ENCODE results near the gene CD300A.

CD300A gene

GRCh38 chr17:74431568-74432423 is 34.6 kb upstream of the CD300A start, which contains the start of gene GPRC5C:
TSS of gene GPRC5C (plus strand) at chr17:74432088. CDS start at chr17:74439777, 7,689 bp downstream.
- H4K20me1 ChIP-seq (ENCODE audit: insufficient read depth, low read length) = no peaks in the 10 kb centered on the region
- no peaks in the 10 kb centered on the region for H3K79me2 ChIP-seq (ENCODE audit: low read length)
- H2AFZ ChIP-seq (ENCODE audit: low read depth, low read length) = no peak within 1 kb of the TSS
- no peak within 1 kb of the TSS for H3K4me3 ChIP-seq (ENCODE audit: low read length)
- no peak for TF ChIP-seq CTCF (IDR thresholded peaks at IDR 0.05; ENCODE audit: low read depth, low read length)
- no peak for TF ChIP-seq EZH2phosphoT487 (IDR thresholded peaks at IDR 0.05; ENCODE audit: low read depth)
- no peaks in the 10 kb centered on the region for H3K9me3 ChIP-seq (ENCODE audit: insufficient read depth, low read length)
- H3K4me1 ChIP-seq (ENCODE audit: low read length) = no peaks in the 10 kb centered on the region
- H3K9ac ChIP-seq (ENCODE audit: low read length) = no peak within 1 kb of the TSS
- no peak within 1 kb of the TSS for H3K27ac ChIP-seq (ENCODE audit: low read length)
- no peaks in the 10 kb centered on the region for H3K27me3 ChIP-seq (ENCODE audit: low read depth, low read length)
- H3K36me3 ChIP-seq (replicated peaks; ENCODE audit: low read depth, low read length) = no peaks in the 10 kb centered on the region
- no peak within 1 kb of the TSS for H3K4me2 ChIP-seq (ENCODE audit: low read length)

- H3K4me1 ChIP-seq (ENCODE audit: low read length) = no peaks in the 10 kb centered on the region
- H3K36me3 ChIP-seq (replicated peaks; ENCODE audit: low read depth, low read length) = no peaks in the 10 kb centered on the region
- H2AFZ ChIP-seq (ENCODE audit: low read depth, low read length) = no peak overlapping the region
- no peak overlapping the region for H3K27ac ChIP-seq (ENCODE audit: low read length)
- no peak overlapping the region for H3K4me3 ChIP-seq (ENCODE audit: low read length)
- no peak overlapping the region for H3K9ac ChIP-seq (ENCODE audit: low read length)
- H3K9me3 ChIP-seq (ENCODE audit: insufficient read depth, low read length) = peaks cover 3% of the 10 kb centered on the region; the same call in 1 of the 2 replicates
- no peaks in the 10 kb centered on the region for H3K27me3 ChIP-seq (ENCODE audit: low read depth, low read length)
- no peaks in the 10 kb centered on the region for H4K20me1 ChIP-seq (ENCODE audit: insufficient read depth, low read length)
- no peak overlapping the region for H3K4me2 ChIP-seq (ENCODE audit: low read length)
- no peaks in the 10 kb centered on the region for H3K79me2 ChIP-seq (ENCODE audit: low read length)
- no peak for TF ChIP-seq CTCF (IDR thresholded peaks at IDR 0.05; ENCODE audit: low read depth, low read length)
- TF ChIP-seq EZH2phosphoT487 (IDR thresholded peaks at IDR 0.05; ENCODE audit: low read depth) = no peak
These were observed 34.1 kb upstream of the CD300A start for GRCh38 chr17:74432424-74432690.

GRCh38 chr17:74432766-74433391 is 33.6 kb upstream of the CD300A start:
- Histone ChIP-seq H3K27me3 (ENCODE audit: low read depth, low read length) (no peaks in the 10 kb centered on the region), H3K36me3 (replicated peaks; ENCODE audit: low read depth, low read length) (no peaks in the 10 kb centered on the region), H3K4me3 (ENCODE audit: low read length) (no peak overlapping the region), H4K20me1 (ENCODE audit: insufficient read depth, low read length) (no peaks in the 10 kb centered on the region), H2AFZ (ENCODE audit: low read depth, low read length) (no peak overlapping the region), H3K9me3 (ENCODE audit: insufficient read depth, low read length) (peaks cover 8% of the 10 kb centered on the region; the same call in 1 of the 2 replicates), H3K79me2 (ENCODE audit: low read length) (no peaks in the 10 kb centered on the region), H3K27ac (ENCODE audit: low read length) (no peak overlapping the region), H3K9ac (ENCODE audit: low read length) (no peak overlapping the region), H3K4me1 (ENCODE audit: low read length) (no peaks in the 10 kb centered on the region), H3K4me2 (ENCODE audit: low read length) (no peak overlapping the region)
- TF ChIP-seq CTCF (IDR thresholded peaks at IDR 0.05; ENCODE audit: low read depth, low read length) (no peak), EZH2phosphoT487 (IDR thresholded peaks at IDR 0.05; ENCODE audit: low read depth) (no peak)

- H3K36me3 ChIP-seq (replicated peaks; ENCODE audit: low read depth, low read length) = no peaks in the 10 kb centered on the region
- no peak overlapping the region for H3K4me2 ChIP-seq (ENCODE audit: low read length)
- no peaks in the 10 kb centered on the region for H3K4me1 ChIP-seq (ENCODE audit: low read length)
- H3K9me3 ChIP-seq (ENCODE audit: insufficient read depth, low read length) = peaks cover 8% of the 10 kb centered on the region; the same call in 1 of the 2 replicates
- TF ChIP-seq EZH2phosphoT487 (IDR thresholded peaks at IDR 0.05; ENCODE audit: low read depth) (no peak), CTCF (IDR thresholded peaks at IDR 0.05; ENCODE audit: low read depth, low read length) (no peak)
- no peak overlapping the region for H3K9ac ChIP-seq (ENCODE audit: low read length)
- H4K20me1 ChIP-seq (ENCODE audit: insufficient read depth, low read length) = no peaks in the 10 kb centered on the region
- H2AFZ ChIP-seq (ENCODE audit: low read depth, low read length) = no peak overlapping the region
- no peaks in the 10 kb centered on the region for H3K79me2 ChIP-seq (ENCODE audit: low read length)
- no peaks in the 10 kb centered on the region for H3K27me3 ChIP-seq (ENCODE audit: low read depth, low read length)
- no peak overlapping the region for H3K4me3 ChIP-seq (ENCODE audit: low read length)
- H3K27ac ChIP-seq (ENCODE audit: low read length) = no peak overlapping the region
These were observed 32.9 kb upstream of the CD300A start for GRCh38 chr17:74433421-74434121.
